Upper lobe of left lung (tissue), 4 donors: Measurements from ENCODE around the gene KRTAP4-4.

Experiments used
- CTCF ChIP-seq, 6 experiments: fragments of 450-650 bp in 4 of 6; fragments of 200-600 bp in 2 of 6; sonication (generic) in 2 of 6; IDR thresholded peaks; one replicate each; pipeline ENCODE4 v1.5.1; 2016 to 2019; ENCODE audit warnings: antibody characterized with exemption in 6 of 6
- POLR2A ChIP-seq, 4 donors: fragments of 450-650 bp; IDR thresholded peaks; one replicate each; pipeline ENCODE4 v1.5.1; 2016 to 2017; ENCODE audit warnings: antibody characterized with exemption in 4 of 4, mild to moderate bottlenecking in 2 of 4
- POLR2AphosphoS5 ChIP-seq, 2 donors: sonication (generic); formaldehyde crosslinking; IDR thresholded peaks; one replicate each; pipeline ENCODE4 v1.5.1; 2017; ENCODE audit warnings: antibody characterized with exemption in 2 of 2

DNA sequence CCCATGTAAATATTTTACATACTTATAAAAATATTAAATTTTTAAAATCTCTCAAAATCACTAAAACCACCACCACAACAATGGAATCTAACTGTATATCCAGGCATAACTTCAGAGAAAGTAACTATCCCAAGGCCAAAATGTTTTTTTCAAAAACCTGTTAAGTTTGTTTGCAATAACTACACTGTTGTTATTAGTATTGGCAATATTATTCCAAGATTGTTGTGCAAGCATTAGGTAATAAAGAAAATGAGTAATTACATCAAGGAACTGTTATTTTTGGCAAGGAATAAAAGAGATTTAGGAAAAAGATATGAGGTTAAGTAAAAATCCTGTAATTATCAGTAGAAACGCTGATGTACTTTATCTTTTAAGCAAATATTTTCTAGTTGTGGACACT is 33.2 kb downstream of the KRTAP4-4 start:
- TF ChIP-seq CTCF (IDR thresholded peaks at IDR 0.05), result no peak
- no peak for TF ChIP-seq POLR2AphosphoS5 (IDR thresholded peaks at IDR 0.05)
- TF ChIP-seq POLR2A (IDR thresholded peaks at IDR 0.05), result no peak
